Measurements from ENCODE around the gene HVCN1. TPM values are rescaled to one million over a fixed set of nuclear protein-coding genes. Genes with fewer than 3 reads are reported as not detected.
"Not testable (repeated sequence)": the region's sequence is repeated elsewhere in the genome, so short reads cannot be mapped to it uniquely, and the experiment has no call there.

The HVCN1 gene
- total RNA-seq, 1 donor from 2014 or later: 8.3 TPM

GRCh38 chr12:110615171-110615570 is 73.7 kb downstream of the HVCN1 start:
- DNase-seq: no peak

GRCh38 chr12:110613771-110614684 is 74.9 kb downstream of the HVCN1 start, which contains the start of gene TCTN1:
TCTN1 (plus strand) TSS chr12:110614129; CDS start chr12:110614183, 54 bp downstream.
- DNase-seq: peak; percentile 96

GRCh38 chr12:110613071-110613770 is 75.7 kb downstream of the HVCN1 start:
- no peak for DNase-seq

- no peak for DNase-seq
These were observed 82.7 kb downstream of the HVCN1 start for GRCh38 chr12:110606253-110606611.

GRCh38 chr12:110602085-110602814 is 86.7 kb downstream of the HVCN1 start:
- not testable (repeated sequence) for DNase-seq

GRCh38 chr12:110600254-110600653 is 88.7 kb downstream of the HVCN1 start:
- no peak for DNase-seq

DNA sequence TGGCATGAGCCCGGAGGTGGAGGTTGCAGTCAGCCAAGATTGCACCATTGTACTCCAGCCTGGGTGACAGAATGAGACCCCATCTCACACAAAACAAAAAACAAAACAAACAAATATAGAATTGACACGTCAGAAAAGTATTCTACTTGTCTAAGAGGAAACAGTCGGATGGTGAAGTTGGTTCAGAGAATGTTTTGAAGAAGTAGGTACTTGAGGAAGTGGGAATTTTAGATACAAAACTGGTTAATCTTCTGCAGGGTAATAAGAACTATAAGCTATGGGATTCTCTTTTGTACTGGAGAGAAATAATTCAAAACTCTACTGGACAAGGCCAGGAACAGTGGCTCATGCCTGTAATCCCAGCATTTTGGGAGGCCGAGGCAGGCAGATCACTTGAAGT is 89.6 kb downstream of the HVCN1 start:
- no peak for DNase-seq

Small RNAs within 50 kb of the gene (small RNA-seq; reads per million reads assigned to genes)
- gene RN7SL387P: not detected

Other genes with a start within 250 kb of the HVCN1 start
- 140 TPM for gene ARPC3, start 238.8 kb downstream of the HVCN1 start, total RNA-seq
- 17.5 TPM for gene GPN3, start 220.9 kb downstream of the HVCN1 start, total RNA-seq
- gene FAM216A, start 220.3 kb downstream of the HVCN1 start, total RNA-seq: 39.5 TPM
- 108 TPM for gene VPS29, start 187.0 kb downstream of the HVCN1 start, total RNA-seq
- 0.94 TPM for gene RAD9B, start 186.8 kb downstream of the HVCN1 start, total RNA-seq
- gene PPTC7, start 105.8 kb downstream of the HVCN1 start, total RNA-seq: 10.3 TPM
- 38.1 TPM for gene TCTN1, start 75.0 kb downstream of the HVCN1 start, total RNA-seq
- 150 TPM for gene PPP1CC, start 53.8 kb upstream of the HVCN1 start, total RNA-seq
- not detected for gene CCDC63, start 157.9 kb upstream of the HVCN1 start, total RNA-seq
- not detected for gene MYL2, start 231.5 kb upstream of the HVCN1 start, total RNA-seq

Measured in occipital lobe (tissue), 3 donors.